HepG2 (cell line): ENCODE measurements around the gene RAD51D. TPM values are rescaled to one million over a fixed set of nuclear protein-coding genes. Genes with fewer than 3 reads are reported as not detected.

Experiments used
- ATF5 ChIP-seq: sonication (generic); formaldehyde crosslinking; IDR thresholded peaks from 2 replicates; pipeline ENCODE4 v1.4.0; 2020; ENCODE audit warnings: mild to moderate bottlenecking, low read depth, missing genetic modification reagents
- CREM ChIP-seq, 2 experiments: sonication (generic) in 1 of 2; formaldehyde crosslinking in 1 of 2; IDR thresholded peaks; 2 replicates each; pipeline versions ENCODE4 v1.4.0 to v1.6.1; 2016 to 2020; ENCODE audit warnings: antibody characterized with exemption in 1 of 2, mild to moderate bottlenecking in 1 of 2, missing genetic modification reagents in 1 of 2
- DR1 ChIP-seq: sonication (generic); formaldehyde crosslinking; IDR thresholded peaks from 2 replicates; pipeline ENCODE4 v1.8.0; 2021; ENCODE audit warnings: mild to moderate bottlenecking, missing genetic modification reagents, inconsistent platforms
- E2F1 ChIP-seq: sonication (generic); formaldehyde crosslinking; IDR thresholded peaks from 2 replicates; pipeline ENCODE4 v1.5.0; 2020; ENCODE audit warnings: missing genetic modification reagents
- FOXP1 ChIP-seq, 2 experiments: fragments of 450-650 bp in 1 of 2; IDR thresholded peaks; 2 replicates each; pipeline ENCODE4 v1.6.1; 2017 to 2018; ENCODE audit warnings: antibody characterized with exemption in 1 of 2
- HDAC2 ChIP-seq: sonication (generic); formaldehyde crosslinking; IDR thresholded peaks from 2 replicates; pipeline ENCODE4 v1.4.0; 2020; ENCODE audit warnings: missing genetic modification reagents
- HMG20A ChIP-seq: IDR thresholded peaks from 2 replicates; pipeline ENCODE4 v1.6.1; 2016; ENCODE audit warnings: borderline replicate concordance
- HNF1B ChIP-seq: sonication (generic); formaldehyde crosslinking; IDR thresholded peaks from 2 replicates; pipeline ENCODE4 v1.5.1; 2020; ENCODE audit warnings: mild to moderate bottlenecking, moderate library complexity, missing genetic modification reagents
- HNRNPUL1 ChIP-seq: fragments of 200-400 bp; formaldehyde crosslinking; IDR thresholded peaks from 2 replicates; pipeline ENCODE4 v1.6.1; 2017; ENCODE audit warnings: low read depth, mild to moderate bottlenecking, low read length, moderate library complexity
- TBX2 ChIP-seq: sonication (generic); formaldehyde crosslinking; IDR thresholded peaks from 2 replicates; pipeline ENCODE4 v1.5.0; 2020; ENCODE audit warnings: missing genetic modification reagents, mild to moderate bottlenecking, borderline replicate concordance
- TERF1 ChIP-seq: sonication (generic); formaldehyde crosslinking; IDR thresholded peaks from 2 replicates; pipeline ENCODE4 v1.8.0; 2022; ENCODE audit warnings: mild to moderate bottlenecking, missing genetic modification reagents, moderate library complexity
- ZNF136 ChIP-seq: sonication (generic); formaldehyde crosslinking; IDR thresholded peaks from 2 replicates; pipeline ENCODE4 v1.8.1; 2022; ENCODE audit warnings: low read depth, mild to moderate bottlenecking, moderate library complexity, missing genetic modification reagents
- ZNF510 ChIP-seq: sonication (generic); formaldehyde crosslinking; IDR thresholded peaks from 2 replicates; pipeline ENCODE4 v1.4.0; 2020; ENCODE audit warnings: low read depth, mild to moderate bottlenecking, missing genetic modification reagents
- ZNF558 ChIP-seq: sonication (generic); formaldehyde crosslinking; IDR thresholded peaks from 2 replicates; pipeline ENCODE4 v1.9.0; 2022; ENCODE audit warnings: mild to moderate bottlenecking, missing genetic modification reagents, borderline replicate concordance
- ZNF607 ChIP-seq: sonication (generic); formaldehyde crosslinking; IDR thresholded peaks from 2 replicates; pipeline ENCODE4 v1.5.1; 2020; ENCODE audit warnings: missing genetic modification reagents, mild to moderate bottlenecking, borderline replicate concordance
- ZNF766 ChIP-seq: sonication (generic); formaldehyde crosslinking; IDR thresholded peaks from 2 replicates; pipeline ENCODE4 v1.5.0; 2020; ENCODE audit warnings: missing genetic modification reagents, borderline replicate concordance
- ZNF777 ChIP-seq: sonication (generic); formaldehyde crosslinking; IDR thresholded peaks from 2 replicates; pipeline ENCODE4 v1.4.0; 2020; ENCODE audit warnings: missing genetic modification reagents
- ZNF790 ChIP-seq: sonication (generic); formaldehyde crosslinking; IDR thresholded peaks from 2 replicates; pipeline ENCODE4 v1.8.0; 2022; ENCODE audit warnings: missing genetic modification reagents, mild to moderate bottlenecking, borderline replicate concordance
- polyA plus RNA-seq, 8 experiments: library from polyadenylated mRNA; depleted of rRNA in 3 of 8; stranded (reverse) in 7 of 8; unstranded in 1 of 8; fragments of >200 nt; fragmentation: Illumina TruSeq in 4 of 8; extraction: Trizol in 4 of 8; gene quantifications; 2 replicates each; pipeline versions ENCODE4 v1.2.1 to v1.2.3, GENCODE V29; 2011 to 2016; ENCODE audit warnings: low read depth in 4 of 8, missing spikeins in 1 of 8, mixed read lengths in 1 of 8; ENCODE audit not compliant: insufficient read depth in 1 of 8
- total RNA-seq, 5 experiments: library from RNA; depleted of rRNA; stranded (reverse); fragments of >200 nt; fragmentation: Illumina TruSeq; extraction: Trizol; gene quantifications; 2 replicates each; pipeline ENCODE4 v1.2.3, GENCODE V29; 2016; ENCODE audit warnings: low read depth in 1 of 5
- TF ChIP-seq, protein P1 (sequence below): IDR thresholded peaks from 2 replicates; pipeline ENCODE4 v1.6.1; 2012; ENCODE audit warnings: low read depth, low read length, improper control_type of control experiment
- TF ChIP-seq, protein P2 (sequence below): sonication (generic); formaldehyde crosslinking; IDR thresholded peaks from 2 replicates; pipeline ENCODE4 v1.5.0; 2020; ENCODE audit warnings: missing genetic modification reagents

RAD51D gene
- total and polyA plus RNA-seq, 2 of the 13 experiments (the other 11 are each of a cell fraction or from before 2014, with no cell fraction given) = 6.7 to 13.1 TPM

DNA sequence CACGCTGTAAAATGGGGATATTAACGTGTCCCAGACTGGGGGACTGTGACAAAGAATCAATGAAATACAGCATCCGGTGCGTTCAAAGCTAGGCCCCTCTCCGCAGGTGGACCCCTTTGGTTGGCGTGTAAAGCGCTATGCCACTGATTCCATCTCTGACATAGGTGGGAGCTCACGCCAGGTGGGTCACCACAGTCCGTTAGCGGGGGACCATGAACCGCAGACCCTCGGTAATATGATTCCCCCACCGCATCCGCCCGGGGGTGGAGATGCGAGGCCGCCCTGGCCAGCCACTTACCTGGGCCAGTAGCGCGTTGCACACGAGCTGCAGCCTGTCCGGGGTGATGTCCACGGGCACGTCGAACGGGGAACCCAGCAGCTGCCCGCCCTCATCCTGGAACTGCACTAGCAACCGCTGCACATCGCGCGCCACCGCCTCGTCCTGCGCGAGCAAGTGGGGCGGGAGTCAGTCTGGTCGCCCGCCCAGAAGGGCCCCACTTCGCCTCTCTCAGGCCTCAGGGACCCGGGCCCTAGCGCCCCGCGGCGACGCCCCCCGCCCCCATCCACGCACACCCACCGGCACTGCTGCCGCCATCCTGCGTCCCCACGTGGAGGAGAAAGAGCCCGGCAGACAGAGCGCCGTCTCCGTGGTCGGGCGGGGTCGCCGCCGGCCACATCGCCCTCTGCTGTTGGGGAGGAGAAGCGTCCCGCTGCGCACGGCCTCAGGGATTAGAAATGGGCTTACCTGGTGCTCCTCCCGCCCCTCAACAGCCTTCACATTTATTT, 22.2 kb upstream of the RAD51D start, which contains the start of gene NLE1 (continued):
- TF ChIP-seq FOXP1 (IDR thresholded peaks at IDR 0.05) (no peak), FOXP1 (CRISPR knock-in tag; IDR thresholded peaks at IDR 0.05) (peak; percentile 28; the same call in 1 of the 2 replicates), ZNF777 (CRISPR knock-in tag) (peak; percentile 88), HNRNPUL1 (no peak), ZNF607 (CRISPR knock-in tag) (peak; percentile 91), HMG20A (CRISPR knock-in tag) (0 out of 2 replicates have a peak, but pooled peaks have one; percentile 22), DR1 (CRISPR knock-in tag) (peak; percentile 86), TERF1 (CRISPR knock-in tag) (no peak), CREM (IDR thresholded peaks at IDR 0.05) (0 out of 2 replicates have a peak, but pooled peaks have one; percentile 32), CREM (CRISPR knock-in tag; IDR thresholded peaks at IDR 0.05) (no peak), ATF5 (CRISPR knock-in tag) (0 out of 2 replicates have a peak, but pooled peaks have one; percentile 67), HNF1B (CRISPR knock-in tag) (peak; percentile 83; the same call in 1 of the 2 replicates), E2F1 (peak; percentile 21; the same call in 1 of the 2 replicates), ZNF136 (CRISPR knock-in tag) (no peak), ZNF790 (CRISPR knock-in tag) (no peak), TBX2 (CRISPR knock-in tag) (peak; percentile 87), HDAC2 (CRISPR knock-in tag) (peak; percentile 81), ZNF766 (CRISPR knock-in tag) (peak; percentile 47; the same call in 1 of the 2 replicates), ZNF558 (CRISPR knock-in tag) (0 out of 2 replicates have a peak, but pooled peaks have one; percentile 58), ZNF510 (CRISPR knock-in tag) (peak; percentile 90)
- TF ChIP-seq, protein P1, sequence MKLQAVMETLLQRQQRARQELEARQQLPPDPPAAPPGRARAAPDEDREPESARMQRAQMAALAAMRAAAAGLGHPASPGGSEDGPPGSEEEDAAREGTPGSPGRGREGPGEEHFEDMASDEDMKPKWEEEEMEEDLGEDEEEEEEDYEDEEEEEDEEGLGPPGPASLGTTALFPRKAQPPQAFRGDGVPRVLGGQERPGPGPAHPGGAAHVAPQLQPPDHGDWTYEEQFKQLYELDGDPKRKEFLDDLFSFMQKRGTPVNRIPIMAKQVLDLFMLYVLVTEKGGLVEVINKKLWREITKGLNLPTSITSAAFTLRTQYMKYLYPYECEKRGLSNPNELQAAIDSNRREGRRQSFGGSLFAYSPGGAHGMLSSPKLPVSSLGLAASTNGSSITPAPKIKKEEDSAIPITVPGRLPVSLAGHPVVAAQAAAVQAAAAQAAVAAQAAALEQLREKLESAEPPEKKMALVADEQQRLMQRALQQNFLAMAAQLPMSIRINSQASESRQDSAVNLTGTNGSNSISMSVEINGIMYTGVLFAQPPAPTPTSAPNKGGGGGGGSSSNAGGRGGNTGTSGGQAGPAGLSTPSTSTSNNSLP = no peak
- TF ChIP-seq, protein P2, sequence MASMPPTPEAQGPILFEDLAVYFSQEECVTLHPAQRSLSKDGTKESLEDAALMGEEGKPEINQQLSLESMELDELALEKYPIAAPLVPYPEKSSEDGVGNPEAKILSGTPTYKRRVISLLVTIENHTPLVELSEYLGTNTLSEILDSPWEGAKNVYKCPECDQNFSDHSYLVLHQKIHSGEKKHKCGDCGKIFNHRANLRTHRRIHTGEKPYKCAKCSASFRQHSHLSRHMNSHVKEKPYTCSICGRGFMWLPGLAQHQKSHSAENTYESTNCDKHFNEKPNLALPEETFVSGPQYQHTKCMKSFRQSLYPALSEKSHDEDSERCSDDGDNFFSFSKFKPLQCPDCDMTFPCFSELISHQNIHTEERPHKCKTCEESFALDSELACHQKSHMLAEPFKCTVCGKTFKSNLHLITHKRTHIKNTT = no peak
